ENCODE measurements around the gene SPTLC2.
"Not testable (repeated sequence)": the region's sequence is repeated elsewhere in the genome, so short reads cannot be mapped to it uniquely, and the experiment has no call there.

Gene SPTLC2

DNA sequence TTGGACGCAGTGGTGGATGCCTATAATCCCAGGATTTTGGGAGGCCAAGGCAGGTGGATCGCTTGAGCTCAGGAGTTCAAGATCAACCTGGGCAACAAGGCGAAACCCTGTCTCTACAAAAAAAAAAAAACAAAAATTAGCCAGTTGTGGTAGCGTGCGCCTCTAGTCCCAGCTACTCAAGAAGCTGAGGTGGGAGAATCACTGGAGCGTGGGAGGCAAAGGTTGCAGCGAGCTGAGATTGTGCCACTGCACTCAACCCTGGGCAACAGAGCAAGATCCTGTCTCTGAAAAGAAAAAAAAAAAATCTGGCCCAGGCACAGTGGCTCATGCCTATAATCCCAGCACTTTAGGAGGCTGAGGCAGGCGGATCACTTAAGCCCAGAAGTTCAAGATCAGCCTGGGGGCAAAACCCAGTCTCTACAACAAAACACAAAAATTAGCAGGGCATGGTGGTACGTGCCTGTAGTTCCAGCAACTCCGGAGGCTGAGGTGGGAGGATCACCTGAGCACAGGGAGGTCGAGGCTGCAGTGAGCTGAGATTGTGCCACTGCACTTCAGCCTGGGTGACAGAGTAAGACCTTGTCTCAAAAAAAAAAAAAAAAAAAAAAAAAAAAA, 27.9 kb downstream of the SPTLC2 start:
- not testable (repeated sequence) for DNase-seq (ENCODE audit: low spot score)

- DNase-seq (ENCODE audit: low spot score) = no peak
Observed at GRCh38 chr14:77585385-77585784, 31.1 kb downstream of the SPTLC2 start.

GRCh38 chr14:77584809-77585208, 31.6 kb downstream of the SPTLC2 start:
- no peak for DNase-seq (ENCODE audit: low spot score)

- no peak for DNase-seq (ENCODE audit: low spot score)
Observed at GRCh38 chr14:77583657-77584056, 32.8 kb downstream of the SPTLC2 start.

DNA sequence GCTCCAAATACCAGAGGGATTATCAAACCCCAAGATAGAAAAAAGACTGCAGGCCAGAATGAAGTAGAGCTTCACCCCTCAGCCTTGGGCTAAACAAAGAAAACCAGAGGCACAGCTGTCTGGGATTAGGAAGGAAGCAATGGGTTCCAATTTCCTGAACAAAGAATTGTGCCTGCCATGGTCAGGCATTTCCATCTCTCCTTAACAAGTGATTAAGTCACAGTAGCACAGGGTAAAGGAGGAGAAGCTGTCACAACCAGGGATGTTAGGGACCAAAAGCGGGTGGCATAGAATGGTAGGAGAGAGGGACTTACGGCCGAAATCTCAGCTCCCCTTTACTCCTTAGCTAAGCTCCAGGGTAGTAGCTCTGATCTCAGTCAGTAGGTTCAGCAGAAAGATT, 33.9 kb downstream of the SPTLC2 start:
- peak; percentile 30 for DNase-seq (ENCODE audit: low spot score)

GRCh38 chr14:77580964-77581505, 35.4 kb downstream of the SPTLC2 start:
- DNase-seq (ENCODE audit: low spot score) = no peak

GRCh38 chr14:77580477-77580876, 36.0 kb downstream of the SPTLC2 start:
- DNase-seq (ENCODE audit: low spot score) = no peak

- no peak for DNase-seq (ENCODE audit: low spot score)
Observed at GRCh38 chr14:77579780-77580179, 36.7 kb downstream of the SPTLC2 start.

DNA sequence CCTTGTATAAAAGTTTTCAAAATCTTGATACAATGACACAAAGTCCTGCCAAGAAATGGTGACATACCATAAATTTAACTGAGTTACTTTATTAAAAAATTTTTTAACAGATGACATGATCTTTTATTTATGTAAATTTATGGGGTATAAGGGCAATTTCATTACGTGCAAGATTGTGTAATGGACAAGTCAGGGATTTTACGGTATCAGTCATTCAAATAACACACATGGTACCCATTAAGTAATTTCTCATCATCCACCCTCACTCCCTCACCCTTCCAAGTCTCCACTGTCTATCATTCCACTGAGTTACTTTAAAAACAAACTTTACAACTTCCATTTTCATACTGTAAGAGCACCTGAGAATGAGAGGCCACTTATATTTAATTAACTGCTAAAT, 37.4 kb downstream of the SPTLC2 start:
- DNase-seq (ENCODE audit: low spot score) = no peak

GRCh38 chr14:77574446-77575115, 41.9 kb downstream of the SPTLC2 start:
- no peak for DNase-seq (ENCODE audit: low spot score)

- DNase-seq (ENCODE audit: low spot score) = no peak
Observed at GRCh38 chr14:77573964-77574363, 42.5 kb downstream of the SPTLC2 start.

DNA sequence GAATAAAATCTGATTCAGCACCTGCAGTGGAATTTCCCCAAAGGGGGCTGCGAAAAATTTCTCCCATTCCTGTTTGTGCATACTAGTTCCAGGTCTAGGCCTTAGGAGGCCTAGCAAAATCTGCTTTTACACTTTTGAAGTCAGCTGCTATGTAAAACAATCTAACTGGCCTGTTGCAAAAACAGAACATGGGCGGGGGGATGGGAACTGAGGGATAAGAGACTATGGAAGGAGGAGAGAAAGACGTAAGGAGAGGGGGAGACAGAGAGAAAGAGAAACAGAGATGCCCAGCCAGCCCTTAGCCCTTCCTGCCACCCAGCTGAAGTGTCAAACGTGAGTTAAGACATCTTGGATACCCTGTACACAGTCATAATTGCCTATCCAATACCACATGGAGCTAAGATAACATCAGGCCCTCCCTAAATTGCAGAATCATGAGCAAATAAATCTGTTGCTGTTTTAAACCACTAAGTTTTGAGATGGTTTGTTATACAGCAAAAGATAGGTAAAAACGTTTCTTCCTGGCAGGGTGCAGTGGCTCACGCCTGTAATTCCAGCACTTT, 45.6 kb downstream of the SPTLC2 start:
- DNase-seq (ENCODE audit: low spot score) = no peak

GRCh38 chr14:77565994-77566305, 50.5 kb downstream of the SPTLC2 start:
- no peak for DNase-seq (ENCODE audit: low spot score)

DNA sequence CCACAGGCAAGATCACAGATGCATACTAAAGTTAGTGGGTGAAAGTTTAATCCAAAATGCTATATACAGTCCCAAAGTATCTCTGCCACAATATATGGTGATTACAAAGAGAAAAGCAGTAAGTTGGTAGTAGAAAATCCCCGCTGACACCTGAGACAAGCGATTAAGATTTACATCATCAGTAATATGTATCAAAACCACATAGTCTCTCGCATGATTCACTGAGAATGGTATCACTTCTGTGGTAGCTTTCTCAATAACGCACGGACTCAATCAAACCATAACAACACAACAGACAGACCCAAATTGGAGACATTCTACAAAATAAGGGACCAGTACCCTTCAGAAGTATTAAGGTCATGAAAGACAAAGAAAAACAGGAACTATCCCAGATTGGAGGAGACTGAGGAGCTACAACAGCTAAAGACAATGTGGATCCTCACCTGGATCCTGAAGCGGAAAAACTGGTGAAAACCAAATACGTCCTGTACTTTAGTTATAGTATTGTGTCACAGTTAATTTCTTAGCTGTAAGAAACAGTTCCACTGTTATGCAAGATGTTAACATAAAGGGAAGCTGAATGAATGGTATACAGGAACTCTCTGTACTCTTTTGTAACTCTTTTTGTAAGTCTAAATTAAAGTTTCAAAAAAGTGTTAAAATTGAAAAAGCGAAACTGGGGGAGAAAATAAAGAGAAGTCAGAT, 51.0 kb downstream of the SPTLC2 start:
- no peak for DNase-seq (ENCODE audit: low spot score)

GRCh38 chr14:77562681-77563080, 53.8 kb downstream of the SPTLC2 start:
- no peak for DNase-seq (ENCODE audit: low spot score)

GRCh38 chr14:77561881-77562280, 54.6 kb downstream of the SPTLC2 start:
- DNase-seq (ENCODE audit: low spot score) = no peak

- DNase-seq (ENCODE audit: low spot score) = no peak
Observed at GRCh38 chr14:77559381-77559780, 57.1 kb downstream of the SPTLC2 start.

DNA sequence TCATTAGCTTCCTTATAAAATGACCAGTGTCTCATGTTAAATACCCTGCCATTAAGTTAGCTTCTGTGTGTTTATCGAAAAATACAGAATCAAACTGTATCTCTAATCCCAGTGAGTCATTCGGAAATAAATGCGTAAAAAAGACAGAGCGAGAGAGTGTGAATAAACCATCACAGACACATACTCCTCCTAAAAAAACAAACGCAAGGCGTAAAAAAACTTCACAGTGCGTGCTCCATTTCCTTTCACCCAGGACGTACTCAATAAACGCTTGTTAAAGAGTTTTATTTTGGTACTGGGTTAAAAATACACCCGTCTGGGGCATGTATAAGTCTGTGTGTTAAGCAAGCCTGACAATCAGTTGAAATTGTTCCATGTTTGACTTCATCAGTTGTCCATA, 59.0 kb downstream of the SPTLC2 start:
- DNase-seq (ENCODE audit: low spot score) = no peak

GRCh38 chr14:77556946-77557345, 59.5 kb downstream of the SPTLC2 start:
- no peak for DNase-seq (ENCODE audit: low spot score)

DNA sequence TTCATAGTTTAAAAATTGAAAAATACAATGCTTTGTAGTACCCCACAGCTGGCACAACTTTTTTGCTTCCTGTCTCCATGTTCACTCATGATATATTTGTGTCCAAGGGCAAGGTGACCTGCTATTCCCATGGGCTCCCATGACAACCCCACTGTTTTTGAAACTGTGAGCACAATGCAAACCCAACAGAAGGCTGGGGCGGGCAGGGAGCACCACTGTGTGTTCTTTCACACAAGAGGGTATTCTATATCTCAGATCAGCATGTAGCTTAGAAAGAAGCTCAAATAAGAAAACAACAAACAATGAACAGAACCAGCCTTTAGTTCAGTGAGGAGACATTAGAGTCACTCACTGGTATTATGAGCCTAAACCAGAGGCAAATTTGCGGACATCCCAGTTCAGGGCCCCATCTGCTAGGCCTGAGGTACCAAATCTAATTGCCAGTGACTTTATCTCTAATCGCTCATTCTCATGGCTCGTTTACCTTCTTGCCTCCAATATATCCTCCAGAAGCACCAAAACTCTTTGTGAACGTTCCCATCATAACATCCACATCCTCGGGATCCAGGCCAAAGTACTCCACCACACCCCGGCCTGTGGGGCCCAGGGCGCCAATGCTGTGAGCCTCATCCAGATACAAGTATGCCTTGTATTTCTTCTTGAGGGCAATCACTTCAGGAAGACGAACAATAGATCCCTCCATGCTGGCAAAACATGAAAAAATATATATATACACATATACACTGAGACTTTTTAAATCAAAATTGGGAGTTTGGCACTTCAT, 61.4 kb downstream of the SPTLC2 start:
- DNase-seq (ENCODE audit: low spot score) = no peak

GRCh38 chr14:77554207-77554606, 62.2 kb downstream of the SPTLC2 start:
- DNase-seq (ENCODE audit: low spot score) = no peak

DNA sequence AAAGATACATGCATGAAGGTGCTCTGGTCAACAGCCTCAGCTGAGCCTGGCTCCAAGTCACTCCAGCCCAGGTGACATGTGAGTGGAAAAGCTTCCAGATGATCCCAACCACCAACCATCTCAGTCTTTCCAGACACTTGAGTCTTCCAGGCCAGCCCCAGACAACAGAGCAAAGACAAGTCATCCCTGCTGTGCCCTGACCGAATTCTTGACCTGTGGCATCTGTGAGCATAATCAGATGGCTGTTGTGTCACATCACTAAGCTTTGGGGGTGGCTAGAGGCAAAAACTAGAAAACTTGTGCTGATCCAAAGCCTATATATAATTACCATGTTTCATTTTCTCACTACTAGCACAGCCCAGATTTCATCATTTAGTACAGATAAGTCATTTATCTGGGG, 67.0 kb downstream of the SPTLC2 start:
- DNase-seq (ENCODE audit: low spot score) = no peak
